ENCODE data around the gene FAM53A. TPM values are rescaled to one million over a fixed set of nuclear protein-coding genes. Genes with fewer than 3 reads are reported as not detected.

FAM53A gene
- polyA plus RNA-seq, 2 of the 4 experiments (the other 2 are of a cell fraction): 0.87 to 1.2 TPM

GRCh38 chr4:1658146-1658545, 26.0 kb downstream of the FAM53A start (continued):
- TF ChIP-seq RARB (CRISPR knock-in tag; IDR thresholded peaks at IDR 0.05): no peak
- TF ChIP-seq RFX5 (IDR thresholded peaks at IDR 0.05): no peak
- TF ChIP-seq FOSL2 (IDR thresholded peaks at IDR 0.05): no peak
- TF ChIP-seq FOSL2 (CRISPR knock-in tag; IDR thresholded peaks at IDR 0.05): no peak
- TF ChIP-seq ZFP36 (IDR thresholded peaks at IDR 0.05; ENCODE audit: borderline replicate concordance, partially characterized antibody): no peak

GRCh38 chr4:1656986-1657385, 27.1 kb downstream of the FAM53A start:
- TF ChIP-seq RARB (CRISPR knock-in tag; IDR thresholded peaks at IDR 0.05): no peak
- no peak for TF ChIP-seq EHF (CRISPR knock-in tag; IDR thresholded peaks at IDR 0.05)
- no peak for TF ChIP-seq MAZ (IDR thresholded peaks at IDR 0.05; ENCODE audit: borderline replicate concordance, low read depth, low read length)
- no peak for TF ChIP-seq FOSL2 (IDR thresholded peaks at IDR 0.05)
- no peak for TF ChIP-seq FOSL2 (CRISPR knock-in tag; IDR thresholded peaks at IDR 0.05)
- no peak for TF ChIP-seq ZFP36 (IDR thresholded peaks at IDR 0.05; ENCODE audit: borderline replicate concordance, partially characterized antibody)

GRCh38 chr4:1656132-1656531, 28.0 kb downstream of the FAM53A start:
- Histone ChIP-seq H3K9me3 (no peaks in the 10 kb centered on the region), H3K27ac (no peak overlapping the region), H3K4me2 (no peak overlapping the region), H3K4me3 (no peak overlapping the region), H3K4me1 (no peaks in the 10 kb centered on the region)
- POLR2A ChIA-PET: no interaction called here
- TF ChIP-seq PBX3 (IDR thresholded peaks at IDR 0.05): no peak
- TF ChIP-seq RAD21 (conservative IDR thresholded peaks at IDR 0.05 in 1 of 2, IDR thresholded peaks at IDR 0.05 in 1 of 2): no peak
- no peak for TF ChIP-seq FOXS1 (CRISPR knock-in tag; IDR thresholded peaks at IDR 0.05)
- no peak for TF ChIP-seq CBX2 (IDR thresholded peaks at IDR 0.05; ENCODE audit: borderline replicate concordance, low read depth)
- no peak for TF ChIP-seq E2F6 (IDR thresholded peaks at IDR 0.05; ENCODE audit: borderline replicate concordance, low read depth)
- TF ChIP-seq MYC (IDR thresholded peaks at IDR 0.05; ENCODE audit: borderline replicate concordance, low read length): no peak
- no peak for TF ChIP-seq RARB (CRISPR knock-in tag; IDR thresholded peaks at IDR 0.05)
- no peak for TF ChIP-seq ZFP36 (IDR thresholded peaks at IDR 0.05; ENCODE audit: borderline replicate concordance, partially characterized antibody)
- TF ChIP-seq MAZ (IDR thresholded peaks at IDR 0.05; ENCODE audit: borderline replicate concordance, low read depth, low read length): no peak
- WGBS (ENCODE audit: missing lambda C conversion rate): 60% methylated on average over 1 of the region's 5 CpGs
- ATAC-seq (no peak), DNase-seq (ENCODE audit: low read depth in 1 of 2, low spot score in 1 of 2) (no peak), FAIRE-seq (no peak)
- CTCF ChIA-PET: interaction anchor here (0.7 kb wide), 1 partner anchor 27 kb away, joined by 3 read pairs; no protein-coding TSS in a partner anchor

More at GRCh38 chr4:1656986-1657385, 27.1 kb downstream of the FAM53A start:
- Histone ChIP-seq H3K27ac (no peak overlapping the region), H3K4me3 (no peak overlapping the region), H3K4me2 (no peak overlapping the region), H3K4me1 (no peaks in the 10 kb centered on the region), H3K9me3 (no peaks in the 10 kb centered on the region)
- no peak for ATAC-seq
- WGBS (ENCODE audit: missing lambda C conversion rate): 97% methylated on average over 7 of the region's 19 CpGs
- ChIA-PET CTCF (interaction anchor here (4.0 kb wide), 1 partner anchor 28 kb away, joined by 11 read pairs; no protein-coding TSS in a partner anchor), POLR2A (no interaction called here)
- FAIRE-seq: no peak
- no peak for DNase-seq (ENCODE audit: low read depth in 1 of 2, low spot score in 1 of 2)

- FAIRE-seq (no peak), DNase-seq (ENCODE audit: low read depth in 1 of 2, low spot score in 1 of 2) (no peak), ATAC-seq (no peak)
- WGBS (ENCODE audit: missing lambda C conversion rate): 85% methylated on average over 13 of the region's 18 CpGs
- CTCF ChIA-PET: interaction anchor here (0.7 kb wide), 1 partner anchor 26 kb away, joined by 3 read pairs; no protein-coding TSS in a partner anchor
- H3K4me2 ChIP-seq: no peak overlapping the region
- TF ChIP-seq ATOH8 (CRISPR knock-in tag; IDR thresholded peaks at IDR 0.05; ENCODE audit: low read depth) (no peak), BCL3 (IDR thresholded peaks at IDR 0.05) (no peak), CHD2 (IDR thresholded peaks at IDR 0.05; ENCODE audit: low read length, partially characterized antibody) (no peak), CBX2 (IDR thresholded peaks at IDR 0.05; ENCODE audit: borderline replicate concordance, low read depth) (no peak), CHD4 (IDR thresholded peaks at IDR 0.05; ENCODE audit: borderline replicate concordance) (no peak), SMC3 (IDR thresholded peaks at IDR 0.05) (no peak), EP300 (IDR thresholded peaks at IDR 0.05) (no peak), ZC3H11A (IDR thresholded peaks at IDR 0.05) (no peak), HMGXB4 (CRISPR knock-in tag; IDR thresholded peaks at IDR 0.05; ENCODE audit: borderline replicate concordance) (no peak), RAD21 (conservative IDR thresholded peaks at IDR 0.05 in 1 of 2, IDR thresholded peaks at IDR 0.05 in 1 of 2) (no peak), HDAC2 (IDR thresholded peaks at IDR 0.05) (no peak), USF2 (IDR thresholded peaks at IDR 0.05) (no peak), CEBPB (IDR thresholded peaks at IDR 0.05) (no peak)
- H3K27ac ChIP-seq: no peak overlapping the region
- POLR2A ChIA-PET: no interaction called here
- H3K9me3 ChIP-seq: no peaks in the 10 kb centered on the region
- H3K4me3 ChIP-seq: no peak overlapping the region
- H3K4me1 ChIP-seq: no peaks in the 10 kb centered on the region
Measured at GRCh38 chr4:1655676-1656075, 28.4 kb downstream of the FAM53A start.

All from A549 (cell line).